Measurements from ENCODE around the gene NUP62CL.
"Not testable (repeated sequence)": the region's sequence is repeated elsewhere in the genome, so short reads cannot be mapped to it uniquely, and the experiment has no call there.

Gene NUP62CL

DNA sequence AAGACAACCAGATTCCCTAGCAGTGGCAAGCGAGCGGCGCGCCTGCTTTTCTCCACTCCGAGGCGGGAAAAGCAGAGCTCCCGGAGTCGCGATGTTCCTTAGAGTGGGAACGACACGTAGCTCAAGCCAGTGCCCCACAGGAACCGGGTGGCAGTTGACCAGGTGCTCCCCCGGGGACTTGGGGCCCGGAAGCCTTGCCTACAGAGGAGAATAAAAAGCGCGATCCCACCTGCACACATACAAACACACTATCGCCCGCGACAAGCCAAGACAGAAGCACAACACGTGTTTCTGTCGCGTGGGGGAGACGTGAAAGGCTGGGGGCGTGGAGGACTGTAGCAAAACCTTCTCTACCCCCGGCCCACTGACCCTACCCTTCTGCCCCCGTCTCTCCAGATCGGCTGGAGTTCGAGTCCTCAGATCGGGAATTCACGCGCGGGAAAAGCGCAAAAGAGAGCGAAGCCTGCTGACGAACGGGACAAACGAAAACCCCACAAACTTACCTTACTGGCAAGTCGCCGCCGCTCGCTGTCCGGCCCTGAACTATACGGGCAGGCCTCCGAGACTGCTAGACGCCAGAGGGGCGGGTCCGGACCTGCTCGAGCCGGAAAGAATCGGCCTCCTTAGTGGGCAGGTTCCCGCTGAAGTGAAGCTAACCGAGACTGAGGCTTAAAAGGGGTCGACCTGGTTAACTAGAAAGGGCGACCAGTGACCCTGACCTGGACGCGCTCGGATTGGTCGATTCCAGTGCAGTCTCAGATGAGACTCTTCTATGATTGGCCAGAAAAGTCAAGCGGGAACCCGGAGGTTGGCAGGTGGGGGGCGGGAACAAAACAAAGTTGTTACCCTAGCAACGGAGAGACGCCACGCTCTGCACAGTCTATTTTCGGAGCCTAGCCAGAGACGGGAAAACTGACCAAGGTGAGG is at the start of gene NUP62CL, which contains the start of gene DNAAF6:
Gene NUP62CL (minus strand): TSS at position 664 of the 927 bp plus-strand sequence. CDS start 31,287 bp downstream, outside the sequence.
Gene DNAAF6 (plus strand): TSS at position 842 of the 927 bp plus-strand sequence. CDS start 6,265 bp downstream, outside the sequence.
- peak; percentile 49 for DNase-seq

DNA sequence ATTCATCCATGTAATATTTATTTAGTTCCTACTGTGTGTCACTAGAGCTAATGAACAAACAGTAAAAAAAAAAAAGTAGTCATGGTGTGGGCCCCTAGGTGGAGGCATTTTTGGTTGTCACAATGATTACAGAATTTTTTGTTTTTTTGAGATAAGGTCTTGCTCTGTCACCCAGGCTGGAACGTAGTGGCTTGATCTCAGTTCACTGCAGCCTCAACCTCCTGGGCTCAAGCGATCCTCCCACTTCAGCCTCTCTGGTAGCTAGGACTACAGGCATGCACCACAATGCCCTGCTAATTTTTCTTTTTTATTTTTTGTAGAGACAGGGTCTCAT is 22.2 kb upstream of the NUP62CL start:
- no peak for DNase-seq

GRCh38 chrX:107227780-107228485 is 21.7 kb upstream of the NUP62CL start:
- DNase-seq = no peak

DNA sequence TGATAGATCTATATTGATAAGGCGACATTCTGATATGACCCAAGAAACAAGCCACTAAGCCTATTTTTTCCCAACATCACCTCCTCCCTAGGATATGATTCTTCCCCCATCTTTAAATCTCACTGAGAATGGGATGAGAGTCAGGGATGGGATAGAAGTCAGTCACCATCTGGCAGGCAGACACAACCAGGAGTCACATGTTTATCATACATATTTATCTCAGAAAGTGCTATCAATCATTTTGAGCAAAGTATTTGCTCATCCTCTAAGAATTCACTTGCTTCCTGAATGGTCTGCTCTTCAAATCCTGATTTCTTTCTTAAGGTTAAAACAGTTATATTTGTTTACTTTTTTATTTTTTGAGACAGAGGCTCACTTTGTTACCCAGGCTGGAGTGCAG is 20.5 kb upstream of the NUP62CL start:
- peak; percentile 23 for DNase-seq

DNA sequence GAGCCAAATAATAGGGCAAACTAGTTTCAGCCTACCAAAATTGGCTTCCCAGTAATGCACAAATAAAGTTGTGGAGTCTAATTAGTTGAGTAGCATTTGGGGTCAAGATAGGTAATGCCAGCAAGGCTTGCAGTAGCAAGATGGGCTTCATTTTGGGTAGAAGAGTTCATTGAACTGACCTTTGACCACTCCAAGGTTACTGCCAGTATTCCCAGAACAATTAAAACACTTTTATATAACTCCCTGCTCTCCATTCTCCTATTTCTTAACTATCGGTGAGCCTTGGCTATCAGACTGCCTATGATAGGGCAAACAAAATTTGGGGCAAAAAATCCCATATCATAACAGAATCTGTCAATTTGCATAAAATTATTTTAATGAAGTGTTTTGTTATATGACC is 7.2 kb upstream of the NUP62CL start:
- DNase-seq = no peak

- no peak for DNase-seq
Observed at GRCh38 chrX:107207943-107208342, 1.7 kb upstream of the NUP62CL start.

DNA sequence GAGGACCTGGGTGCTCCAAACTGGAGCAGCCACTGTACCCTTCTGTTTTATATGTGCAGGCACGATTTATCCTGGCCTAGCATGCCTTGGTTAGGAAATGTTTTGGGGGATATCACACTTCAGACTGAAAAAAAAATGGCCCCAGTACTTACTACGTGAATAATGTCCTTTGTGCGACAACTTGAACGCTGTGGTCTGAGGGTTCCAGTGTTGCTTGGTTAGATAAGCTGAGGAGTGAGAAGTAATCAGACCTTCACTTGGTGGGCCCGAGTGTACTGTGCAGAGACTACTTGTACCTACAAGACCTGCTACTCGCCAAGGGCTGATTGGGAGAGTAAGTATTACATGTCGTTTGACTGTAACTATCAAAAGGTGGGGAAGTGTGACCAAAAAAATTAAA is 856 bp upstream of the NUP62CL start:
- no peak for DNase-seq

- DNase-seq = no peak
Observed at GRCh38 chrX:107206697-107207065, 448 bp upstream of the NUP62CL start.

- no peak for DNase-seq
Observed at GRCh38 chrX:107204068-107204605, 2.1 kb downstream of the NUP62CL start.

- no peak for DNase-seq
Observed at GRCh38 chrX:107199491-107199890, 6.7 kb downstream of the NUP62CL start.

DNA sequence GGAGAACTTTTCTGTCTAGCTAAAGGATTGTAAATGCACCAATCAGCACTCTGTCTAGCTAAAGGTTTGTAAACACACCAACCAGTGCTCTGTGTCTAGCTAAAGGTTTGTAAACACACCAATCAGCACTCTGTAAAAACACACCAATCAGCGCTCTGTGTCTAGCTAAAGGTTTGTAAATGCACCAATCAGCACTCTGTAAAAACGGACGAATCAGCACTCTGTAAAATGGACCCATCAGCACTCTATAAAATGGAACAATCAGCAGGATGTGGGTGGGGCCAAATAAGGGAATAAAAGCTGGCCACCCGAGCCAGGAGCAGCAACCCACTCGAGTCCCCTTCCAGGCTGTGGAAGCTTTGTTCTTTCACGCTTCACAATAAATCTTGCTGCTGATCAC is 8.2 kb downstream of the NUP62CL start:
- not testable (repeated sequence) for DNase-seq

GRCh38 chrX:107197319-107197718 is 8.9 kb downstream of the NUP62CL start:
- DNase-seq = no peak

GRCh38 chrX:107171369-107172102 is 34.7 kb downstream of the NUP62CL start:
- no peak for DNase-seq

DNA sequence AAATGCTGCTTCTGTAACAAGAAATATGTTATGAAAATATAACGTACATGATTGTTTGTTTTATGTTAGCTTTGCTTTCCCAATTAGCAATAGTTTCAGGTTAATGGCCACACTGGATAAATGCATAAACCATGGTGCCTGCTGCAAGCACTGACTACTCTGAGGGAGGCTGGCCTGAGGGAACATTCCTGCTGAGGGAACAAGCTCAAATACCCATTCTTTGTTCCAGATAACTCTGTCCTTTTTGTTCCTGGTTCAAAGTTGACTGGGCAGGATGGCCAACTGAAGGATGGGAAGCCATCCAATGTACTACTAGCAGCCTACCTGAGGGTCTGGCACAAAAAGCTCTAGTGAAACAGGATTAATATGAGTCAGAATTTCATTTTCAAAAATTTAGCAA is 37.5 kb downstream of the NUP62CL start:
- no peak for DNase-seq

DNA sequence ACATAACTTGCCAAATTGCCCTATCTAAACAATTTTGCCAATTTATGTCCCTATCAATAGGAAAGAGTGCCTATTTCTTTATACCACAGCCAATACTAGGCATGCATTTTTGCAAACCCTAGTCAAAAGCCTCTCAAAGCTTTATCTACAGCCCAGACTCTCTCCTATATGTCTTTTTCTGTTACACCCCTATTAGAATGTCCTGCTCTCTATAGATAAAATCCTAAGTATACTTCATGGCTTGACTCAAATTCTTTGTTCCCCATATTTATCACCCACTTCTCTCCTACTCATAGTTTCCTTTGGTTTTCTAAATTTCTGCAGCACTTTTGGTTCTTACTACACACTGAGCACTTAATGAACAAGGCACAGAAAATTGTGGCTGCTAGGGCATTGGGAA is 38.0 kb downstream of the NUP62CL start:
- no peak for DNase-seq

DNA sequence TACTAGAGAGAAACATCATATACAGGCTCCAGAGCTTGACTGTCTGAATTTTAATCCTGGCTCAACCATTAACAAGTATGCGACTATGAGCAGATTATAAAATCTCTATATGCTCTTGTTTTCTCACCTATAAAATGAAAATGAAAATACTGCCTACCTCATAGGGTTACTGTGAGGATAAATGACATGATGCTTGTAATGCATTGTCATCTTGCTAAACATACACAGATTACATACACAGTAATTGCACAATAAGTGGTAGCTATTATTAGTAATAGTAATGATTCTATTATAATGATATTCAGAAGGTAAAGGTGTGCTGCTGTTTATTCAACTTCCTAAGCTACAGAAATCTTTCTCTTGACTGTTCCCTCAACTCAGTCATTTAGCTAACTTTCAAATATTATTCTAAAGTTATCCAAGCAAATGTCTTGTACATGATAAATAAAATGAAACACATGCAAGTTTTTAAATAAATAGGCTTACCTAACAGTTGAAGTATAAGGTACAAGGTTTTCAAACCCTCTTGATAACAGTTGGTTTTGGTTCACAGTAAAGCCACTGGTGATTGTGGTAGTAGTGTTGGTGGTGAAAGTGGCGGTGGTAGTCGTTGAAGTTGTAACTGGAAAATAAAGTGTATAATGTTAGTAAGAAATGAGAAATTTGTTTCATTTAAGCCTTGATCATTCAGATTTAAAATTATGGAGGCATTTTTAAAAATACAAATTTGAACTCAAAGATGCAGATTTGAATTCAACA is 38.9 kb downstream of the NUP62CL start:
- no peak for DNase-seq

- not testable (repeated sequence) for DNase-seq
Observed at GRCh38 chrX:107157618-107158017, 48.6 kb downstream of the NUP62CL start.

- not testable (repeated sequence) for DNase-seq
Observed at GRCh38 chrX:107155621-107156430, 50.4 kb downstream of the NUP62CL start.

GRCh38 chrX:107154787-107155620 is 51.2 kb downstream of the NUP62CL start:
- peak; percentile 7 for DNase-seq

GRCh38 chrX:107153005-107153404 is 53.2 kb downstream of the NUP62CL start:
- no peak for DNase-seq

All from NCI-H226 (cell line).